ENCODE results near the gene ZC3H8. TPM values are rescaled to one million over a fixed set of nuclear protein-coding genes. Genes with fewer than 3 reads are reported as not detected.

The ZC3H8 gene
- total RNA-seq, 2 donors from 2014 or later = 14.3 to 45.8 TPM

DNA sequence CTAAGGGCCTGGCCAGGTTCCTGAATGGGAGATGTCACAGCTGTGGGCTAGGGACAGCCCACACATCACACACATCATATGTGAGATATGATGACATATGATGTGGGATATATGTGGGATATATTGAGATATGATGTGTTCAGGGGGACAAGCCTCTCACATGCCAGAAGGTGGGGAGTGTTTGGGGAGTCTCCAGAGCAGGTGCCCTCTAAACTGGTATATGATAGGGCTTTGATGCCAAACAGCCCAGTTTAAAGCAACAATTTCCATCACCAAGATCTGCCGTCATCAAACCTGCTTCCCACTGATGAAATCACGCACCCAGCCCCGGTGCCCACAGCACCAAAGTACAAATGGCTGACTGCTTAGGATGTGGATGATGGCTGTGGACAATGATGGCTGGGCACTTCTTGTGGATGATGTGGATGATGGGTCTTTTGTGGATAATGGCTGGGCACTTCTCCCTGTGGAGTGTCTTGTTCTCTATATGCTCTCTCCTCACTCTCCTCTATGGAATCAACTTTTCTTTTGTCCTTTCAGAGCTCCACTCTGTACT is 65.8 kb downstream of the ZC3H8 start:
- no peaks in the 10 kb centered on the region for H3K9me3 ChIP-seq
- H3K4me3 ChIP-seq = no peak overlapping the region
- TF ChIP-seq, protein P1, sequence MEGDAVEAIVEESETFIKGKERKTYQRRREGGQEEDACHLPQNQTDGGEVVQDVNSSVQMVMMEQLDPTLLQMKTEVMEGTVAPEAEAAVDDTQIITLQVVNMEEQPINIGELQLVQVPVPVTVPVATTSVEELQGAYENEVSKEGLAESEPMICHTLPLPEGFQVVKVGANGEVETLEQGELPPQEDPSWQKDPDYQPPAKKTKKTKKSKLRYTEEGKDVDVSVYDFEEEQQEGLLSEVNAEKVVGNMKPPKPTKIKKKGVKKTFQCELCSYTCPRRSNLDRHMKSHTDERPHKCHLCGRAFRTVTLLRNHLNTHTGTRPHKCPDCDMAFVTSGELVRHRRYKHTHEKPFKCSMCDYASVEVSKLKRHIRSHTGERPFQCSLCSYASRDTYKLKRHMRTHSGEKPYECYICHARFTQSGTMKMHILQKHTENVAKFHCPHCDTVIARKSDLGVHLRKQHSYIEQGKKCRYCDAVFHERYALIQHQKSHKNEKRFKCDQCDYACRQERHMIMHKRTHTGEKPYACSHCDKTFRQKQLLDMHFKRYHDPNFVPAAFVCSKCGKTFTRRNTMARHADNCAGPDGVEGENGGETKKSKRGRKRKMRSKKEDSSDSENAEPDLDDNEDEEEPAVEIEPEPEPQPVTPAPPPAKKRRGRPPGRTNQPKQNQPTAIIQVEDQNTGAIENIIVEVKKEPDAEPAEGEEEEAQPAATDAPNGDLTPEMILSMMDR (IDR thresholded peaks at IDR 0.05) = no peak
- TF ChIP-seq POLR2A (IDR thresholded peaks at IDR 0.05) = no peak
- intact Hi-C loops (cut with DNase I) = no loop called here
- no peaks in the 10 kb centered on the region for H3K36me3 ChIP-seq (replicated peaks in 1 of 2; ENCODE audit: insufficient read depth in 1 of 2, low read depth in 2 of 2)
- no peak overlapping the region for H3K27ac ChIP-seq
- no peaks in the 10 kb centered on the region for H3K27me3 ChIP-seq
- no peak for ATAC-seq
- WGBS, 2 donors = 93 to 100% methylated on average over 2 to 3 of the region's 3 CpGs
- DNase-seq = no peak
- no peaks in the 10 kb centered on the region for H3K4me1 ChIP-seq

DNA sequence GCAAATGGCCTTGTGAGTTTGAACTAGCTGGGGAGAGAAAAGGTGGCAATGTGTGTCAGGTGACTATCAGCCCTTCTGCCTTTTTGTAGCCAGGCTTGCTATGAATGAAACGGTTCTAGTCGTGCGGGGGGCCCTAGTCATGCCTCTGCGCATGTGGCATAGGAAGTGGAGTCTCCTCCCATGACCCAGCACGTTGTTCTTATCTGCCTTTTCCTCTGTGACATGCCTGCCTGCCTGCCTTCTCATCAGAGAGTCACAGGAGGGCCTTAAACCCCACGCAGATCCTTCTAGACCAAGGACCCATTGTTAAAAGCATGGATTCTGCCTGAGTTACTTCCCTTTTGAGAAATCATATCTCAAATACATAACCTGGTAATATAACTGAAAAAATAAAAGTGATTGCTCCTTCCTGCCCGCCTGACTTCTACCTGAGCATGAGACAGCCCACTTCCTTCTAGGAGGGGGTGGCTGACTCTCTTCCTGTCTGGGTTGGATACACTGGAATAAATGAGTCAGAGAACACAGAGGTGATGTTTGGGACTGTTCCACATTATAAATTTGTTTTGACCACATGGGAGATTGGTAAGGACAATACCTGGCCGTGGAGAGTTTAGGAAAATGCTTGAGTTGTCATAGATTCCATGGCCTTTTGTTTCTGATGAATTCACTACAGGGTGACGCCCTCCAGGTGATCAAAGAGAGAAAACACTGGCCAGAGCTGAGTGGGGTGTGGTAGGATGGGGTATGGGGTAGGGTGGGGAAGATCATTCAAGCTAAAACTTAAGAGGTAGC is 66.8 kb downstream of the ZC3H8 start:
- ATAC-seq = no peak
- TF ChIP-seq, protein P1 (IDR thresholded peaks at IDR 0.05) = no peak
- TF ChIP-seq POLR2A (IDR thresholded peaks at IDR 0.05) = no peak
- WGBS, 2 donors = 58 to 80% methylated on average over 9 of the region's 9 CpGs

DNA sequence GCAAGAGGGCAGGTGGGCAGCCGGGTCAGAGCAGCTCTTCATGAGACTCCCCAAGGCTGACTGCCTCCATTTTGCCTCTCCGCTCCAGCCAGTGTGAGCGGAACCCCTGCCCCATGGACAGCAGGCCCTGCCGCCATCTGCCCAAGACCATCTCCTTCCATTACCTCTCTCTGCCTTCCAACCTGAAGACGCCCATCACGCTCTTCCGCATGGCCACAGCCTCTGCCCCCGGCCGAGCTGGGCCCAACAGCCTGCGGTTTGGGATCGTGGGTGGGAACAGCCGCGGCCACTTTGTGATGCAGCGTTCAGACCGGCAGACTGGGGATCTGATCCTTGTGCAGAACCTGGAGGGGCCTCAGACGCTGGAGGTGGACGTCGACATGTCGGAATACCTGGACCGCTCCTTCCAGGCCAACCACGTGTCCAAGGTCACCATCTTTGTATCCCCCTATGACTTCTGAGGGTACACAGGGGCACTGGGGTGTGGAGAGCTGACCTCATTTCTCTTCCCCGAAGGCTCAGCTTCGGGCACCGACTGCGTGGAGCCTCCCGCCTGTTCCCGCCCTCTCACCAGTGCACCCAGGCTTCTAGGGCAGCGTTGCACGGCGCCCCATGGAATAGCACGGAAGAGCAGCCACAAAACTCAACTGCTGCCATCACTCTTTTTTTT is 67.7 kb downstream of the ZC3H8 start:
- Histone ChIP-seq H3K27me3 (peaks cover 0 to 3% of the 10 kb centered on the region in 2 donors), H3K9me3 (no peaks in the 10 kb centered on the region), H3K36me3 (replicated peaks in 1 of 2; ENCODE audit: insufficient read depth in 1 of 2, low read depth in 2 of 2) (no peaks in the 10 kb centered on the region), H3K4me3 (no peak overlapping the region), H3K4me1 (no peaks in the 10 kb centered on the region), H3K27ac (no peak overlapping the region)
- intact Hi-C loops (cut with DNase I) = no loop called here
- ATAC-seq (no peak), DNase-seq (no peak)
- TF ChIP-seq, protein P1 (IDR thresholded peaks at IDR 0.05) = no peak
- no peak for TF ChIP-seq POLR2A (IDR thresholded peaks at IDR 0.05)
- WGBS, 2 donors = 94 to 96% methylated on average over 10 to 31 of the region's 31 CpGs

More for the DNA sequence above, 66.8 kb downstream of the ZC3H8 start:
- intact Hi-C loops (cut with DNase I) = no loop called here
- Histone ChIP-seq H3K9me3 (no peaks in the 10 kb centered on the region), H3K27me3 (peaks cover 0 to 3% of the 10 kb centered on the region in 2 donors), H3K36me3 (replicated peaks in 1 of 2; ENCODE audit: insufficient read depth in 1 of 2, low read depth in 2 of 2) (no peaks in the 10 kb centered on the region), H3K4me1 (no peaks in the 10 kb centered on the region), H3K27ac (no peak overlapping the region), H3K4me3 (no peak overlapping the region)
- peak in 1 of 4 donors; percentile 10 for DNase-seq

DNA sequence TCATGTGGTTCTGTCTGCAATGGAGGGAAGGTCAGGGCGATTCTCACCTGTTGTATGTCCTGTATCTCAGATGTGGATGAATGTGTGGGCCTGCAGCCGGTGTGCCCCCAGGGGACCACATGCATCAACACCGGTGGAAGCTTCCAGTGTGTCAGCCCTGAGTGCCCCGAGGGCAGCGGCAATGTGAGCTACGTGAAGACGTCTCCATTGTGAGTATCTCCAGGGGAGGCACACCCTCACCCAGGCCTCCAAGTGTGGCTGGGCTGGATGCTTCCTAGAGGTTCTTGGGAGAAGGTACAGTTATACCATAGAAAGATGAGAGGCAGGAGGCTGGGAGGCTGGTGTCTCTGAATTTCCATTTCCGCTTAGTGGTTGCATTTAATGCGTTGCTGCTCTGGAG is 69.7 kb downstream of the ZC3H8 start:
- TF ChIP-seq POLR2A (IDR thresholded peaks at IDR 0.05) = no peak
- TF ChIP-seq, protein P1 (IDR thresholded peaks at IDR 0.05) = no peak
- H3K9me3 ChIP-seq = no peaks in the 10 kb centered on the region
- intact Hi-C loops (cut with DNase I) = no loop called here
- no peak for ATAC-seq
- no peaks in the 10 kb centered on the region for H3K36me3 ChIP-seq (replicated peaks in 1 of 2; ENCODE audit: insufficient read depth in 1 of 2, low read depth in 2 of 2)
- peaks cover 0 to 10% of the 10 kb centered on the region in 2 donors for H3K27me3 ChIP-seq
- DNase-seq = no peak
- no peak overlapping the region for H3K4me3 ChIP-seq
- H3K4me1 ChIP-seq = peaks cover 5% of the 10 kb centered on the region
- no peak overlapping the region for H3K27ac ChIP-seq
- WGBS, 2 donors = 76 to 78% methylated on average over 5 to 9 of the region's 9 CpGs
